Stimulated activated CD4-positive, alpha-beta T cell treated with anti-CD3 and anti-CD28 coated beads, Interleukin-4, amount 100 ng/mL, for 24 hours (primary cell): Measurements from ENCODE around the gene RSU1.

Experiments used
- DNase-seq: peaks from one replicate; pipeline ENCODE4 v3.0.0-alpha.2; 2020

Gene RSU1

GRCh38 chr10:16728266-16728665 is 89.0 kb downstream of the RSU1 start:
- no peak for DNase-seq

GRCh38 chr10:16727666-16728065 is 89.6 kb downstream of the RSU1 start:
- DNase-seq = no peak

GRCh38 chr10:16724509-16724908 is 92.7 kb downstream of the RSU1 start:
- DNase-seq = no peak

GRCh38 chr10:16720812-16721211 is 96.4 kb downstream of the RSU1 start:
- DNase-seq = no peak

- no peak for DNase-seq
Measured at GRCh38 chr10:16717622-16718395, 99.4 kb downstream of the RSU1 start.

GRCh38 chr10:16716051-16716450 is 101.2 kb downstream of the RSU1 start:
- DNase-seq = no peak

GRCh38 chr10:16713290-16713689 is 103.9 kb downstream of the RSU1 start:
- DNase-seq = no peak

- DNase-seq = no peak
Measured at GRCh38 chr10:16712883-16713282, 104.3 kb downstream of the RSU1 start.

GRCh38 chr10:16700331-16700730 is 116.9 kb downstream of the RSU1 start:
- DNase-seq = no peak

- no peak for DNase-seq
Measured at GRCh38 chr10:16699435-16700057, 117.7 kb downstream of the RSU1 start.

GRCh38 chr10:16698461-16698860 is 118.8 kb downstream of the RSU1 start:
- DNase-seq = no peak

GRCh38 chr10:16690417-16690816 is 126.8 kb downstream of the RSU1 start:
- DNase-seq = no peak

- DNase-seq = no peak
Measured at GRCh38 chr10:16689696-16690095, 127.5 kb downstream of the RSU1 start.

GRCh38 chr10:16689227-16689626 is 128.0 kb downstream of the RSU1 start:
- DNase-seq = no peak

- no peak for DNase-seq
Measured at GRCh38 chr10:16686054-16686902, 130.9 kb downstream of the RSU1 start.

- DNase-seq = no peak
Measured at GRCh38 chr10:16685551-16685950, 131.7 kb downstream of the RSU1 start.

- no peak for DNase-seq
Measured at GRCh38 chr10:16681521-16681920, 135.7 kb downstream of the RSU1 start.

- no peak for DNase-seq
Measured at GRCh38 chr10:16679511-16679910, 137.7 kb downstream of the RSU1 start.

GRCh38 chr10:16675334-16675733 is 141.9 kb downstream of the RSU1 start:
- DNase-seq = no peak

GRCh38 chr10:16674147-16674703 is 143.0 kb downstream of the RSU1 start:
- no peak for DNase-seq

- DNase-seq = no peak
Measured at GRCh38 chr10:16673443-16673842, 143.8 kb downstream of the RSU1 start.

- no peak for DNase-seq
Measured at GRCh38 chr10:16663444-16663843, 153.8 kb downstream of the RSU1 start.

GRCh38 chr10:16662923-16663322 is 154.3 kb downstream of the RSU1 start:
- no peak for DNase-seq
